ENCODE data around the gene GUCA1A.
"Not testable (repeated sequence)": the region's sequence is repeated elsewhere in the genome, so short reads cannot be mapped to it uniquely, and the experiment has no call there.

GUCA1A gene

DNA sequence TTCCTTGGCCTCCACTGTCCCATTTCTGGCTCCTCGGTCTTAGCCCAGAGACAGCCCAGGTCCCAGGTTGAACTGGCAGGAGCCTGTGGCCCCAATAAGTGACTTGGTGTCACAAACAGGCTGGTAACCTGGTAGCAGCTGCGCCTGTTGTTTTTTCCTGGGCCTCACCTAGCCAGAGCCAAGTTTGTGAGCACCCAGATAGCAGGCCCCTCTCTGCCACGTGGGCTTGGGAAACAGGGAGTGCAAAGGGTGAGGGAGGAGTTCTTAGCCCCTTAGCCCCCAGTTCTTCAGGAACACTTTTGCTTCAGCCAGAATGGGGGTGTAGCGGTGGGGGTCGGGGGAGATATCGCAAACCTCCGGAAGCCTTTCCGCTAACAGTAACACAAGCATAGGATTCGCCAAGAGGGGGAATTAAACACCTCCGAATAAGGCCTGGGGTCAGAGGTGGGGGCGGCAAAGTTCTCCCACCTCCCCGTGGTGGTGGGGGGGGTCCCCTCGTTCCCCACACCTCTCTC lies 31.5 kb upstream of the GUCA1A start:
- no peak for DNase-seq (ENCODE audit: extremely low spot score)
- POLR2A ChIA-PET = interaction anchor here (0.6 kb wide), 1 partner anchor 22 kb away, joined by 5 read pairs; no protein-coding TSS in a partner anchor
- TF ChIP-seq HDGF (IDR thresholded peaks at IDR 0.05; ENCODE audit: borderline replicate concordance) (no peak), ARNT (IDR thresholded peaks at IDR 0.05) (no peak), LEF1 (IDR thresholded peaks at IDR 0.05; ENCODE audit: borderline replicate concordance) (no peak), NFRKB (IDR thresholded peaks at IDR 0.05) (no peak)
- CTCF ChIA-PET = no interaction called here

DNA sequence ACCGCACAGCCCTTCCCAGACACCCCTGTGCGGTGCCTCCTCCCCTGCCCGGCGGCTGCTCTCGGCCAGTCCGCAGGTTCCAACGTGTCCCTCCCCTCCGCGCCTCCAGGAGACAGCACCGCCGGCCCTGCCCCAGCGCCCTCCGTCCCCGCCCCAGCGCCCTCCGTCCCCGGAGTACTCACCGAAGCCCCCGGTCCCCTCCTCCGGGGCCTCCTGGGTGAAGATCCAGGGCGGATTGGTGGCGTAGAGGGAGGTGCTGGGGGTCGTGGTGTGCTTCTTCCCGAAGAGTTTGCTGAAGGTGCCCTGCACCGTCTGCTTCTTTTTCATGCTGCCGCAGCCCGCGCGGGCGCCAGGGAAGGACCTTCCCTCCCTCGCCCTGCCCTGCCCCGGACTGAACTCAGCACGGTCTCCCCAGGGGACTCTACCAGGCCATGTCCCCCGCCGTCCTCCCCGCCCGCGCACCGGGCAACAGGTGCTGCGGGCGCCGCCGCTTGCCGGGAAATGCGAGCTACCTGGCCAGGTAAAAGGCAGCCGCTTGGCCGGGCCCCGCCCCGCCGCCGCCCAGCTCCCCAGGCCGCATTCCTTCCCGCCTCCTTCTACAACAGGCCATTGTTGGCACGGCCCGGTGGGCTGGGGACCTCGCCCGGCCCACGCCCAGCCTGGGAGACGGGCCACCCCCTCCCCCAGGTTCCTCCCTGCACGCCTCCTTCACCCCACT lies 30.9 kb upstream of the GUCA1A start, which contains the start of gene C6orf132:
C6orf132 (minus strand) TSS at position 503 of the 718 bp plus-strand sequence; CDS start at position 327, 176 bp downstream.
- TF ChIP-seq NFRKB (IDR thresholded peaks at IDR 0.05) (no peak), LEF1 (IDR thresholded peaks at IDR 0.05; ENCODE audit: borderline replicate concordance) (no peak), FOXM1 (IDR thresholded peaks at IDR 0.05; ENCODE audit: borderline replicate concordance) (no peak), L3MBTL2 (conservative IDR thresholded peaks at IDR 0.05) (no peak), FOXK2 (IDR thresholded peaks at IDR 0.05) (no peak), HDGF (IDR thresholded peaks at IDR 0.05; ENCODE audit: borderline replicate concordance) (no peak), BHLHE40 (IDR thresholded peaks at IDR 0.05; ENCODE audit: borderline replicate concordance) (no peak), FOXA1 (IDR thresholded peaks at IDR 0.05) (no peak), CTBP1 (IDR thresholded peaks at IDR 0.05; ENCODE audit: borderline replicate concordance) (no peak), ARNT (IDR thresholded peaks at IDR 0.05) (no peak), SUZ12 (IDR thresholded peaks at IDR 0.05) (no peak), ZNF384 (IDR thresholded peaks at IDR 0.05) (no peak), SP1 (IDR thresholded peaks at IDR 0.05) (no peak), TARDBP (IDR thresholded peaks at IDR 0.05) (no peak)
- TF ChIP-seq, protein P1, sequence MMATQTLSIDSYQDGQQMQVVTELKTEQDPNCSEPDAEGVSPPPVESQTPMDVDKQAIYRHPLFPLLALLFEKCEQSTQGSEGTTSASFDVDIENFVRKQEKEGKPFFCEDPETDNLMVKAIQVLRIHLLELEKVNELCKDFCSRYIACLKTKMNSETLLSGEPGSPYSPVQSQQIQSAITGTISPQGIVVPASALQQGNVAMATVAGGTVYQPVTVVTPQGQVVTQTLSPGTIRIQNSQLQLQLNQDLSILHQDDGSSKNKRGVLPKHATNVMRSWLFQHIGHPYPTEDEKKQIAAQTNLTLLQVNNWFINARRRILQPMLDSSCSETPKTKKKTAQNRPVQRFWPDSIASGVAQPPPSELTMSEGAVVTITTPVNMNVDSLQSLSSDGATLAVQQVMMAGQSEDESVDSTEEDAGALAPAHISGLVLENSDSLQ (IDR thresholded peaks at IDR 0.05) = no peak
- ChIA-PET CTCF (no interaction called here), POLR2A (interaction anchor here (1.1 kb wide), 1 partner anchor 94 kb away, joined by 3 read pairs; no protein-coding TSS in a partner anchor)
- DNase-seq (ENCODE audit: extremely low spot score) = no peak

GRCh38 chr6:42147138-42147562 lies 26.0 kb upstream of the GUCA1A start:
- CTCF ChIA-PET = no interaction called here
- no peak for DNase-seq (ENCODE audit: extremely low spot score)
- POLR2A ChIA-PET = no interaction called here
- no peak for TF ChIP-seq BHLHE40 (IDR thresholded peaks at IDR 0.05; ENCODE audit: borderline replicate concordance)
- TF ChIP-seq L3MBTL2 (conservative IDR thresholded peaks at IDR 0.05) = no peak
- TF ChIP-seq LEF1 (IDR thresholded peaks at IDR 0.05; ENCODE audit: borderline replicate concordance) = no peak
- no peak for TF ChIP-seq NFRKB (IDR thresholded peaks at IDR 0.05)
- TF ChIP-seq SP1 (IDR thresholded peaks at IDR 0.05) = no peak
- no peak for TF ChIP-seq ZNF384 (IDR thresholded peaks at IDR 0.05)
- TF ChIP-seq ELF4 (IDR thresholded peaks at IDR 0.05) = no peak
- TF ChIP-seq FOXK2 (IDR thresholded peaks at IDR 0.05) = no peak
- no peak for TF ChIP-seq ARNT (IDR thresholded peaks at IDR 0.05)
- TF ChIP-seq, protein P1 (IDR thresholded peaks at IDR 0.05) = no peak

GRCh38 chr6:42148058-42148457 lies 25.1 kb upstream of the GUCA1A start:
- TF ChIP-seq LEF1 (IDR thresholded peaks at IDR 0.05; ENCODE audit: borderline replicate concordance) (no peak), ZNF384 (IDR thresholded peaks at IDR 0.05) (no peak), FOXA1 (IDR thresholded peaks at IDR 0.05) (no peak), SUZ12 (IDR thresholded peaks at IDR 0.05) (no peak), TARDBP (IDR thresholded peaks at IDR 0.05) (no peak), SP1 (IDR thresholded peaks at IDR 0.05) (no peak), FOXM1 (IDR thresholded peaks at IDR 0.05; ENCODE audit: borderline replicate concordance) (no peak), ARNT (IDR thresholded peaks at IDR 0.05) (no peak), FOXK2 (IDR thresholded peaks at IDR 0.05) (no peak), HDGF (IDR thresholded peaks at IDR 0.05; ENCODE audit: borderline replicate concordance) (no peak), NFRKB (IDR thresholded peaks at IDR 0.05) (no peak), L3MBTL2 (conservative IDR thresholded peaks at IDR 0.05) (no peak)
- TF ChIP-seq, protein P1 (IDR thresholded peaks at IDR 0.05) = no peak
- ChIA-PET POLR2A (interaction anchor here (1.5 kb wide), 1 partner anchor 98 kb away, joined by 5 read pairs; the partner anchor contains the start of gene TAF8), CTCF (interaction anchor here (0.7 to 1.0 kb wide), 2 partner anchors 11 to 22 kb away, joined by 3 to 4 read pairs; no protein-coding TSS in a partner anchor)
- DNase-seq (ENCODE audit: extremely low spot score) = no peak

GRCh38 chr6:42150254-42150653 lies 22.9 kb upstream of the GUCA1A start:
- ChIA-PET CTCF (no interaction called here), POLR2A (no interaction called here)
- DNase-seq (ENCODE audit: extremely low spot score) = no peak
- no peak for TF ChIP-seq CTBP1 (IDR thresholded peaks at IDR 0.05; ENCODE audit: borderline replicate concordance)
- TF ChIP-seq ARNT (IDR thresholded peaks at IDR 0.05) = no peak
- no peak for TF ChIP-seq HDGF (IDR thresholded peaks at IDR 0.05; ENCODE audit: borderline replicate concordance)
- TF ChIP-seq L3MBTL2 (conservative IDR thresholded peaks at IDR 0.05) = no peak
- no peak for TF ChIP-seq SP1 (IDR thresholded peaks at IDR 0.05)
- TF ChIP-seq ZNF384 (IDR thresholded peaks at IDR 0.05) = no peak
- no peak for TF ChIP-seq ELF4 (IDR thresholded peaks at IDR 0.05)
- no peak for TF ChIP-seq FOXK2 (IDR thresholded peaks at IDR 0.05)
- no peak for TF ChIP-seq TARDBP (IDR thresholded peaks at IDR 0.05)

DNA sequence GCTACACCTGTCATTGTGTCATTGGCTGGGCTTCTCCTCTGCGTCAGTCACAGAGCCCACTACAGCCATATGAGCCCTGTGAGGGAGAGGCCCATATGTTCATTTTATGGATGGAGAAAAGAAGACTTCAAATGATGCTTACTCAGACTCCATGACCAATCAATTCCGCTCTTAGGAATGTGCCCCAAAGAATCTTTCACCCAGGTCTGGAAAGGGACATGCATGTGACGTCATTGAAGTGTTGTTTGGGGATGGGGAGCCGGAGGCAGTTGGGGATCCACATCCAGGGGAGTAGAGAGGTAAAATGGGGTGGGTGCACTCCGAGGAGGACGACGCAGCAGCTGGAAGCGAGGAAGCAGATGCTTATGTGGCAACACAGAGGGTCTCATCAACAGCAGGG lies 21.1 kb upstream of the GUCA1A start:
- CTCF ChIA-PET = no interaction called here
- no peak for TF ChIP-seq FOXM1 (IDR thresholded peaks at IDR 0.05; ENCODE audit: borderline replicate concordance)
- no peak for TF ChIP-seq CTBP1 (IDR thresholded peaks at IDR 0.05; ENCODE audit: borderline replicate concordance)
- TF ChIP-seq SP1 (IDR thresholded peaks at IDR 0.05) = no peak
- no peak for TF ChIP-seq ZNF384 (IDR thresholded peaks at IDR 0.05)
- TF ChIP-seq SUZ12 (IDR thresholded peaks at IDR 0.05) = no peak
- POLR2A ChIA-PET = no interaction called here
- no peak for DNase-seq (ENCODE audit: extremely low spot score)

- DNase-seq (ENCODE audit: extremely low spot score); POLR2A ChIA-PET; CTCF ChIA-PET: not testable (repeated sequence)
These were observed 20.5 kb upstream of the GUCA1A start for GRCh38 chr6:42152528-42153213.

Measured in HEK293T (cell line).